GM23248 (cell line): ENCODE measurements around the gene APBB1IP.
"Not testable (repeated sequence)": the region's sequence is repeated elsewhere in the genome, so short reads cannot be mapped to it uniquely, and the experiment has no call there.

ENCODE experiments used
- EZH2 ChIP-seq: fragments of 200-600 bp; sonication (generic); IDR thresholded peaks from 2 replicates; pipeline ENCODE4 v1.6.1; 2018; ENCODE audit warnings: antibody characterized with exemption, mild to moderate bottlenecking; ENCODE audit not compliant: insufficient read depth, poor library complexity, severe bottlenecking
- EZH2phosphoT487 ChIP-seq: fragments of 200-600 bp; sonication (generic); IDR thresholded peaks from 2 replicates; pipeline ENCODE4 v1.6.1; 2018; ENCODE audit warnings: antibody characterized with exemption, moderate library complexity, mild to moderate bottlenecking, low read depth; ENCODE audit not compliant: insufficient read depth

GRCh38 chr10:26466531-26466930, 28.4 kb downstream of the APBB1IP start:
- not testable (repeated sequence) for TF ChIP-seq EZH2, EZH2phosphoT487
